Parathyroid adenoma (tissue), 2 donors: ENCODE data around the gene SPRED1.

ENCODE experiments used
- H2AFZ ChIP-seq: fragments of 300-600 bp; sonication (generic); one replicate; pipeline ENCODE4 v1.7.0; 2017; ENCODE audit warnings: antibody characterized with exemption, mild to moderate bottlenecking
- H3K27ac ChIP-seq: fragments of 300-600 bp; sonication (generic); one replicate; pipeline ENCODE4 v1.7.0; 2017
- H3K27me3 ChIP-seq: fragments of 300-600 bp; sonication (generic); one replicate; pipeline ENCODE4 v1.7.0; 2017; ENCODE audit warnings: low read length; ENCODE audit not compliant: control insufficient read depth, insufficient read depth
- H3K36me3 ChIP-seq: fragments of 300-600 bp; sonication (generic); one replicate; pipeline ENCODE4 v1.7.0; 2017; ENCODE audit warnings: low read length; ENCODE audit not compliant: control insufficient read depth, insufficient read depth
- H3K4me1 ChIP-seq: fragments of 300-600 bp; sonication (generic); one replicate; pipeline ENCODE4 v1.7.0; 2017; ENCODE audit warnings: control low read depth
- H3K4me2 ChIP-seq: fragments of 300-600 bp; sonication (generic); one replicate; pipeline ENCODE4 v1.7.0; 2017; ENCODE audit warnings: low read length
- H3K4me3 ChIP-seq: fragments of 300-600 bp; sonication (generic); one replicate; pipeline ENCODE4 v1.7.0; 2017; ENCODE audit warnings: low read depth, low read length
- H3K79me2 ChIP-seq: fragments of 300-600 bp; sonication (generic); one replicate; pipeline ENCODE4 v1.7.0; 2017; ENCODE audit warnings: control low read depth
- H3K9ac ChIP-seq: fragments of 300-600 bp; sonication (generic); one replicate; pipeline ENCODE4 v1.7.0; 2017; ENCODE audit warnings: mild to moderate bottlenecking
- H3K9me3 ChIP-seq: fragments of 300-600 bp; sonication (generic); one replicate; pipeline ENCODE4 v1.7.0; 2017; ENCODE audit warnings: low read length; ENCODE audit not compliant: control insufficient read depth
- TF ChIP-seq, protein P1 (sequence below): fragments of 300-600 bp; sonication (generic); IDR thresholded peaks from one replicate; pipeline ENCODE4 v1.7.0; 2017; ENCODE audit warnings: antibody characterized with exemption, mild to moderate bottlenecking
- donor health status: primary hyperparathyroidism.

The SPRED1 gene

DNA sequence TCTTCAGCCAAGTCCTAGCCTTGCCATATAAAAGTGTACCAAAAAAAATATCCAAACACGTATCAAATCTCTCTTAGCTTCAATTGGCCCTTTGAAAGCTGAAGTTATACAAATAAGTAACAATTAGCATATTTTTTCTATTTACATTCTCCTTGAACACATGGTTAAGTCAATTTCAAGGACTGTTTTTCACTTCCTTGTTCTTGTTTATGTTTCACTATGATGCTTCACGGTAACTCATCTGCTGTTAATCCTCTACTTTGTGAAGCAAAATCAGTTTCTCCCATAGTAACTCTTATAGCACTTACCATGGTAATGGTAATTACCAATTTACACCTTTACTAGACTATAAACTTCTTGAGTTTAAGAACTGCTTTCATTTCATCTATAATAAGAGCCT is 10.6 kb upstream of the SPRED1 start:
- Histone ChIP-seq H3K4me2 (no peak overlapping the region), H3K27ac (no peak overlapping the region), H3K4me1 (no peaks in the 10 kb centered on the region), H3K27me3 (no peaks in the 10 kb centered on the region), H3K4me3 (no peak overlapping the region), H3K9ac (no peak overlapping the region), H3K36me3 (no peaks in the 10 kb centered on the region), H2AFZ (no peak overlapping the region), H3K9me3 (no peaks in the 10 kb centered on the region), H3K79me2 (no peaks in the 10 kb centered on the region)
- TF ChIP-seq, protein P1, sequence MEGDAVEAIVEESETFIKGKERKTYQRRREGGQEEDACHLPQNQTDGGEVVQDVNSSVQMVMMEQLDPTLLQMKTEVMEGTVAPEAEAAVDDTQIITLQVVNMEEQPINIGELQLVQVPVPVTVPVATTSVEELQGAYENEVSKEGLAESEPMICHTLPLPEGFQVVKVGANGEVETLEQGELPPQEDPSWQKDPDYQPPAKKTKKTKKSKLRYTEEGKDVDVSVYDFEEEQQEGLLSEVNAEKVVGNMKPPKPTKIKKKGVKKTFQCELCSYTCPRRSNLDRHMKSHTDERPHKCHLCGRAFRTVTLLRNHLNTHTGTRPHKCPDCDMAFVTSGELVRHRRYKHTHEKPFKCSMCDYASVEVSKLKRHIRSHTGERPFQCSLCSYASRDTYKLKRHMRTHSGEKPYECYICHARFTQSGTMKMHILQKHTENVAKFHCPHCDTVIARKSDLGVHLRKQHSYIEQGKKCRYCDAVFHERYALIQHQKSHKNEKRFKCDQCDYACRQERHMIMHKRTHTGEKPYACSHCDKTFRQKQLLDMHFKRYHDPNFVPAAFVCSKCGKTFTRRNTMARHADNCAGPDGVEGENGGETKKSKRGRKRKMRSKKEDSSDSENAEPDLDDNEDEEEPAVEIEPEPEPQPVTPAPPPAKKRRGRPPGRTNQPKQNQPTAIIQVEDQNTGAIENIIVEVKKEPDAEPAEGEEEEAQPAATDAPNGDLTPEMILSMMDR, result no peak

DNA sequence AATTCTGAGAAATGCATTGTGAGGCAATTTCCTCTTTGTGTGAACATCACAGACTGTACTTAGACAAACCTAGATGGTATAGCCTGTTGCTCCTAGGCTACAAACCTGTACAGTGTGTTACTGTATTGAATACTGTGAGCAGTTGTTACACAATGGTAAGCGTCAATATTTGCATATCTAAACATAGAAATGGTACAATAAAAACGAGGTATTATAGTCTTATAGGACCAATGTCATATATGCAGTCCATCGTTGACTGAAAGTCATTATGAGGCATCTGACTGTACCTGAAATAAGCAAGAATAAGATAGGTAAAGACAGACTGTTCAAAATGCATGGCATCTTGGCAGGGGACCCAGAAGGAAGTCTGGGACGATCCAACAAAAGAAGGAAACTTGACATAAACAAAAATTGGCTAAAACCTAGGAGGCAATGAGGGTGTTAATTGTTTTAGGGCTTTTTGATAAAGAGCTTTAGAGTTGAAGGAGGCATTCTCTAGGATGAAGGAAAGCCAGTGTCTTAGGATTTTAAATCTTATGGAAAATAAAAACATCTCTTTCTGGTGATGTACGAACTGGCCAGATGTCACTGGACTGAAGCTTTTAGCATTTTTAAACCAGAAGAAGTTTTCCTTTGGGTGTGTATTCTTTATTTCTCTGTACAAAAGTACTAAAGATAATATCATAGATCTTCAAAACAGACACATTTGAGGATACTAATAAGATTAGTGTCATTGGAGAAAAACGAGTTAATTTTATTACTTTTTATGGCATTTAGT is 9.2 kb upstream of the SPRED1 start:
- no peaks in the 10 kb centered on the region for H3K9me3 ChIP-seq
- TF ChIP-seq, protein P1, result no peak
- no peaks in the 10 kb centered on the region for H3K79me2 ChIP-seq
- no peak overlapping the region for H2AFZ ChIP-seq
- H3K4me3 ChIP-seq, result no peak overlapping the region
- H3K27ac ChIP-seq, result no peak overlapping the region
- no peak overlapping the region for H3K9ac ChIP-seq
- no peaks in the 10 kb centered on the region for H3K4me1 ChIP-seq
- no peaks in the 10 kb centered on the region for H3K36me3 ChIP-seq
- no peak overlapping the region for H3K4me2 ChIP-seq
- no peaks in the 10 kb centered on the region for H3K27me3 ChIP-seq

GRCh38 chr15:38247336-38247735 is 5.3 kb upstream of the SPRED1 start:
- H3K79me2 ChIP-seq, result no peaks in the 10 kb centered on the region
- H3K27ac ChIP-seq, result no peak overlapping the region
- no peak overlapping the region for H2AFZ ChIP-seq
- no peaks in the 10 kb centered on the region for H3K36me3 ChIP-seq
- H3K9ac ChIP-seq, result no peak overlapping the region
- TF ChIP-seq, protein P1, result no peak
- H3K27me3 ChIP-seq, result no peaks in the 10 kb centered on the region
- no peaks in the 10 kb centered on the region for H3K4me1 ChIP-seq
- H3K4me2 ChIP-seq, result no peak overlapping the region
- no peaks in the 10 kb centered on the region for H3K9me3 ChIP-seq
- no peak overlapping the region for H3K4me3 ChIP-seq

DNA sequence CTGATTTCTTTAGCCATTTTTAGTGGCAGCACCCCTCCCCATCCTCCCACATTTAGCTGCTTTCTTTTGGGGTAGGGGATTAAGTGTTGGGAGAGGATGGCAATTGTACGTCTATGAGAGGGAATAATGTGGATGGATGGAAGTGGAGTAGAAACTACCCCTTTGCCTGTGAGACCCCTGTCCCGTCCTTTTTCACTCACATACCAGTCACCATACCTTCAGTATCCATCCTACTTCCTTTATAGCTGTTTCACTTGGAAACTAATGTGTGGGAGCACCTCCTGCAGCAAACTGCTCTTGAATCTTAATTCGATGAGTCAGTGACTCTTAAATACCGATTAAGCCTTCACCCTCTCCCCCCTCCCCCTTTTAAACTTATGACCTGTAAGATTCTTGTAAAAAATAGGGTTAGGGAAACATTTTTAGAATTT is 730 bp downstream of the SPRED1 start:
- Histone ChIP-seq H3K27ac (peak overlapping the region; percentile 95), H3K4me3 (peak overlapping the region; percentile 74), H3K27me3 (no peaks in the 10 kb centered on the region), H3K4me2 (peak overlapping the region; percentile 71), H3K36me3 (no peaks in the 10 kb centered on the region), H2AFZ (peak overlapping the region; percentile 94), H3K79me2 (no peaks in the 10 kb centered on the region), H3K4me1 (no peaks in the 10 kb centered on the region), H3K9ac (no peak overlapping the region), H3K9me3 (no peaks in the 10 kb centered on the region)
- TF ChIP-seq, protein P1, result no peak
